Tibial nerve (tissue), 3 donors: ENCODE results near the gene LRRC15.

Experiments
- POLR2A ChIP-seq, 2 donors: fragments of 450-650 bp; IDR thresholded peaks; one replicate each; pipeline ENCODE4 v1.6.1; 2017; ENCODE audit warnings: antibody characterized with exemption in 2 of 2, mild to moderate bottlenecking in 2 of 2, moderate library complexity in 2 of 2
- TF ChIP-seq, protein P1 (sequence below), 5 experiments: fragments of 200-600 bp in 3 of 5; fragments of 450-650 bp in 2 of 5; sonication (generic) in 3 of 5; IDR thresholded peaks; one replicate each; pipeline ENCODE4 v1.5.1; 2016 to 2019; ENCODE audit warnings: antibody characterized with exemption in 5 of 5, mild to moderate bottlenecking in 3 of 5, moderate library complexity in 2 of 5

DNA sequence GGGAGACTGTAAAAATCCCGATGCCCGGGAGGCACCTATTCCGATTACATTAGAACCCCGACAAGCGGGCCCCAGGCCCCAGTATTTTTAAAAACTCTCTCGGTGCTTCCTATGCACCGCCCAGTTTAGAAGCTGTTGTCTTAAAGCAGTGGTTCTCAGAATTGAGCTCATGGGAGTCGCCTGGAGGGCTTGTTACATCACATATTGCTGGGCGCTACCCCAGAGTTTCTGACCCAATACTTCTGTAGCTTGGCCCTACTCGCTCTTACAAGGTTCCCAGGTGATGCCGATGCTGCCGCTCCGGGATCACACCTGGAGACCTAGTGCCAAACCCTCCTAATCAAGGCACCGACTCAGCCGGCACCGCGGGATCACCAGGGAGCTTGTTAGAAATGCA is 53.6 kb downstream of the LRRC15 start:
- TF ChIP-seq POLR2A (IDR thresholded peaks at IDR 0.05), result no peak
- TF ChIP-seq, protein P1, sequence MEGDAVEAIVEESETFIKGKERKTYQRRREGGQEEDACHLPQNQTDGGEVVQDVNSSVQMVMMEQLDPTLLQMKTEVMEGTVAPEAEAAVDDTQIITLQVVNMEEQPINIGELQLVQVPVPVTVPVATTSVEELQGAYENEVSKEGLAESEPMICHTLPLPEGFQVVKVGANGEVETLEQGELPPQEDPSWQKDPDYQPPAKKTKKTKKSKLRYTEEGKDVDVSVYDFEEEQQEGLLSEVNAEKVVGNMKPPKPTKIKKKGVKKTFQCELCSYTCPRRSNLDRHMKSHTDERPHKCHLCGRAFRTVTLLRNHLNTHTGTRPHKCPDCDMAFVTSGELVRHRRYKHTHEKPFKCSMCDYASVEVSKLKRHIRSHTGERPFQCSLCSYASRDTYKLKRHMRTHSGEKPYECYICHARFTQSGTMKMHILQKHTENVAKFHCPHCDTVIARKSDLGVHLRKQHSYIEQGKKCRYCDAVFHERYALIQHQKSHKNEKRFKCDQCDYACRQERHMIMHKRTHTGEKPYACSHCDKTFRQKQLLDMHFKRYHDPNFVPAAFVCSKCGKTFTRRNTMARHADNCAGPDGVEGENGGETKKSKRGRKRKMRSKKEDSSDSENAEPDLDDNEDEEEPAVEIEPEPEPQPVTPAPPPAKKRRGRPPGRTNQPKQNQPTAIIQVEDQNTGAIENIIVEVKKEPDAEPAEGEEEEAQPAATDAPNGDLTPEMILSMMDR (IDR thresholded peaks at IDR 0.05), result no peak
